Pancreas (tissue), 10 donors: ENCODE measurements around the gene CACNA2D2. TPM values are rescaled to one million over a fixed set of nuclear protein-coding genes. Genes with fewer than 3 reads are reported as not detected.

Experiments
- ATAC-seq, 4 donors: fragments of 200-7000 bp; cut with Tn5 transposase; one replicate each; pipeline versions ENCODE4 v1.8.0 to v1.9.1; 2020; ENCODE audit warnings: mild to moderate bottlenecking in 4 of 4, moderate library complexity in 4 of 4
- DNase-seq, 6 donors: peaks; one replicate each; pipeline ENCODE4 v3.0.0-alpha.2; 2020
- FAIRE-seq: peaks from 2 replicates; lab custom pipeline; 2012; peaks lifted over from hg19 to GRCh38; lab: Jason Lieb, UNC
- H3K27ac ChIP-seq, 4 donors: fragments of 200-600 bp; sonication (generic); 1 replicate in 3 of 4; 2 replicates in 1 of 4; pipeline versions ENCODE4 v1.5.0 to v1.8.0; 2020
- H3K27me3 ChIP-seq, 4 donors: fragments of 200-600 bp; one replicate each; pipeline ENCODE4 v1.8.0; 2021
- H3K36me3 ChIP-seq, 3 donors: fragments of 200-600 bp; sonication (generic) in 1 of 3; one replicate each; pipeline versions ENCODE4 v1.5.0 to v1.8.0; 2020 to 2021
- H3K4me1 ChIP-seq, 3 donors: fragments of 200-600 bp; one replicate each; pipeline ENCODE4 v1.8.0; 2021
- H3K4me3 ChIP-seq, 4 donors: fragments of 200-600 bp; sonication (generic) in 2 of 4; one replicate each; pipeline versions ENCODE4 v1.5.0 to v1.8.0; 2020 to 2021
- H3K9me3 ChIP-seq, 4 donors: fragments of 200-600 bp; one replicate each; pipeline ENCODE4 v1.8.0; 2021
- CTCF ChIP-seq, 4 donors: fragments of 200-600 bp; sonication (generic) in 3 of 4; IDR thresholded peaks; one replicate each; pipeline versions ENCODE4 v1.5.0 to v1.8.0; 2021; ENCODE audit warnings: antibody characterized with exemption in 4 of 4
- WGBS, 2 donors: extraction: QIAGEN DNeasy Blood & Tissue Kit; methylation state at CpG; one replicate each; pipeline ENCODE4 v1.1.7; 2013; 5-methylcytosine and 5-hydroxymethylcytosine counted together
- intact Hi-C, 3 donors: fragments of 100-400 bp; cut with DNase I; formaldehyde crosslinking; loops; one replicate each; pipeline versions ENCODE4 v1.11.1 to v1.14.2; 2022
- polyA plus RNA-seq, 2 donors: library from polyadenylated mRNA; stranded (reverse); fragments of 200-250 nt; gene quantifications; one replicate each; pipeline ENCODE4 v1.2.3, GENCODE V29; 2013
- total RNA-seq, 6 donors: library from RNA; stranded (reverse); fragmentation: NEBNext Ultra II Directional in 4 of 6; extraction: Animal tissue kit (Norgen Biotek cat#: 25700) in 4 of 6; gene quantifications; one replicate each; pipeline versions ENCODE4 v1.2.1 to v1.2.4, GENCODE V29; 2021 to 2023
- donor health status: healthy with polysubstance abuse.
- donor health status: DM: no; HTN: no; CAD: no; lungs with moderate emphysema.
- donor health status: DM: no; HTN: no; CAD: no.
- donor health status: control.
- donor health status: control.
- donor health status: Bipolar disorder and iron deficiency.
- donor health status: DM: yes; HTN: yes; CAD: no.
- donor health status: DM: no; HTN: no; CAD: no.
- donor health status: DM: no; HTN: no; CAD: no.
- donor health status: DM: yes; HTN: yes; CAD: no.

Gene CACNA2D2
- total and polyA plus RNA-seq, 8 donors: 1.1 to 19.5 (median 3.3) TPM

GRCh38 chr3:50338965-50339364, 164.5 kb downstream of the CACNA2D2 start:
- DNase-seq (no peak), ATAC-seq (no peak), FAIRE-seq (no peak)
- 78 to 83% methylated on average over 5 of the region's 5 CpGs for WGBS, 2 donors
- intact Hi-C loops: no loop called here
- Histone ChIP-seq H3K36me3 (no peaks in the 10 kb centered on the region), H3K4me1 (peaks cover 10 to 32% (median 24%) of the 10 kb centered on the region in 3 donors), H3K9me3 (no peaks in the 10 kb centered on the region), H3K27me3 (no peaks in the 10 kb centered on the region), H3K27ac (peak overlapping the region in 3 of 4 donors; percentile 90 to 97 (median 95)), H3K4me3 (peak overlapping the region in 1 of 4 donors; percentile 72)
- no peak for TF ChIP-seq CTCF (IDR thresholded peaks at IDR 0.05)

- intact Hi-C loops: no loop called here
- Histone ChIP-seq H3K4me1 (peaks cover 10 to 42% (median 28%) of the 10 kb centered on the region in 3 donors), H3K4me3 (peak overlapping the region; percentile 39 to 98 (median 84)), H3K27me3 (no peaks in the 10 kb centered on the region), H3K36me3 (peaks cover 0 to 2% (median 0%) of the 10 kb centered on the region in 3 donors), H3K9me3 (no peaks in the 10 kb centered on the region), H3K27ac (peak overlapping the region; percentile 90 to 97 (median 96))
- peak; percentile 97 to 100 (median 100) for DNase-seq
- peak; percentile 39 for FAIRE-seq
- peak; percentile 87 to 92 (median 89) for ATAC-seq
- no peak for TF ChIP-seq CTCF (IDR thresholded peaks at IDR 0.05)
- WGBS, 2 donors: 1% methylated on average over 71 to 79 of the region's 79 CpGs
Observed at GRCh38 chr3:50337175-50337861, 166.1 kb downstream of the CACNA2D2 start.

GRCh38 chr3:50336452-50337174, 166.8 kb downstream of the CACNA2D2 start:
- TF ChIP-seq CTCF (IDR thresholded peaks at IDR 0.05): no peak
- ATAC-seq: peak; percentile 2 to 43 (median 6)
- Histone ChIP-seq H3K4me3 (peak overlapping the region; percentile 39 to 98 (median 84)), H3K9me3 (no peaks in the 10 kb centered on the region), H3K36me3 (peaks cover 0 to 9% (median 1%) of the 10 kb centered on the region in 3 donors), H3K27ac (peak overlapping the region; percentile 90 to 97 (median 96)), H3K4me1 (peaks cover 10 to 42% (median 28%) of the 10 kb centered on the region in 3 donors), H3K27me3 (no peaks in the 10 kb centered on the region)
- intact Hi-C loops: no loop called here
- peak in 1 of 6 donors; percentile 85 for DNase-seq
- 1% methylated on average over 31 of the region's 31 CpGs for WGBS, 2 donors
- FAIRE-seq: no peak

- no peaks in the 10 kb centered on the region for H3K27me3 ChIP-seq
- intact Hi-C loops: no loop called here
- peak overlapping the region in 1 of 4 donors; percentile 72 for H3K4me3 ChIP-seq
- peaks cover 8 to 27% (median 20%) of the 10 kb centered on the region in 3 donors for H3K36me3 ChIP-seq
- ATAC-seq (no peak), FAIRE-seq (no peak), DNase-seq (no peak)
- H3K27ac ChIP-seq: peak overlapping the region in 2 of 4 donors; percentile 1 to 95
- H3K9me3 ChIP-seq: no peaks in the 10 kb centered on the region
- TF ChIP-seq CTCF (IDR thresholded peaks at IDR 0.05): no peak
- 61 to 63% methylated on average over 5 of the region's 5 CpGs for WGBS, 2 donors
- H3K4me1 ChIP-seq: peaks cover 10 to 42% (median 28%) of the 10 kb centered on the region in 3 donors
Observed at GRCh38 chr3:50334339-50335075, 168.9 kb downstream of the CACNA2D2 start.
